CD1c-positive myeloid dendritic cell (primary cell): ENCODE results near the gene CASZ1.

Source experiments
- DNase-seq: peaks from one replicate; pipeline ENCODE4 v3.0.0-alpha.2; 2016; ENCODE audit errors: extremely low spot score

Gene CASZ1

GRCh38 chr1:10685196-10685807, 111.1 kb downstream of the CASZ1 start:
- no peak for DNase-seq

- DNase-seq, result no peak
Measured at GRCh38 chr1:10684221-10684620, 112.2 kb downstream of the CASZ1 start.

GRCh38 chr1:10682449-10683309, 113.8 kb downstream of the CASZ1 start:
- no peak for DNase-seq

- no peak for DNase-seq
Measured at GRCh38 chr1:10682108-10682445, 114.4 kb downstream of the CASZ1 start.

GRCh38 chr1:10681296-10682107, 114.9 kb downstream of the CASZ1 start:
- DNase-seq, result no peak

GRCh38 chr1:10680487-10680886, 116.0 kb downstream of the CASZ1 start:
- DNase-seq, result peak; percentile 3

- peak; percentile 3 for DNase-seq
Measured at GRCh38 chr1:10679496-10680220, 116.8 kb downstream of the CASZ1 start.

GRCh38 chr1:10678852-10679251, 117.6 kb downstream of the CASZ1 start:
- DNase-seq, result no peak

- DNase-seq, result no peak
Measured at GRCh38 chr1:10678402-10678801, 118.0 kb downstream of the CASZ1 start.

GRCh38 chr1:10677491-10678391, 118.7 kb downstream of the CASZ1 start:
- DNase-seq, result no peak

- DNase-seq, result no peak
Measured at GRCh38 chr1:10676963-10677362, 119.5 kb downstream of the CASZ1 start.

GRCh38 chr1:10675813-10676212, 120.6 kb downstream of the CASZ1 start:
- no peak for DNase-seq

- DNase-seq, result no peak
Measured at GRCh38 chr1:10674700-10675609, 121.5 kb downstream of the CASZ1 start.

- no peak for DNase-seq
Measured at GRCh38 chr1:10674222-10674621, 122.2 kb downstream of the CASZ1 start.

GRCh38 chr1:10673109-10673711, 123.2 kb downstream of the CASZ1 start:
- DNase-seq, result no peak

GRCh38 chr1:10672343-10673050, 123.9 kb downstream of the CASZ1 start:
- no peak for DNase-seq

GRCh38 chr1:10671622-10672342, 124.7 kb downstream of the CASZ1 start:
- DNase-seq, result no peak

- no peak for DNase-seq
Measured at GRCh38 chr1:10671090-10671489, 125.4 kb downstream of the CASZ1 start.
